Stimulated activated CD4-positive, alpha-beta T cell treated with anti-CD3 and anti-CD28 coated beads, Interleukin-2, amount 100 ng/mL, for 24 hours (primary cell): ENCODE measurements around the gene IFT88.

Experiments used
- DNase-seq, 2 donors: peaks; one replicate each; pipeline ENCODE4 v3.0.0-alpha.2; 2020

The IFT88 gene

DNA sequence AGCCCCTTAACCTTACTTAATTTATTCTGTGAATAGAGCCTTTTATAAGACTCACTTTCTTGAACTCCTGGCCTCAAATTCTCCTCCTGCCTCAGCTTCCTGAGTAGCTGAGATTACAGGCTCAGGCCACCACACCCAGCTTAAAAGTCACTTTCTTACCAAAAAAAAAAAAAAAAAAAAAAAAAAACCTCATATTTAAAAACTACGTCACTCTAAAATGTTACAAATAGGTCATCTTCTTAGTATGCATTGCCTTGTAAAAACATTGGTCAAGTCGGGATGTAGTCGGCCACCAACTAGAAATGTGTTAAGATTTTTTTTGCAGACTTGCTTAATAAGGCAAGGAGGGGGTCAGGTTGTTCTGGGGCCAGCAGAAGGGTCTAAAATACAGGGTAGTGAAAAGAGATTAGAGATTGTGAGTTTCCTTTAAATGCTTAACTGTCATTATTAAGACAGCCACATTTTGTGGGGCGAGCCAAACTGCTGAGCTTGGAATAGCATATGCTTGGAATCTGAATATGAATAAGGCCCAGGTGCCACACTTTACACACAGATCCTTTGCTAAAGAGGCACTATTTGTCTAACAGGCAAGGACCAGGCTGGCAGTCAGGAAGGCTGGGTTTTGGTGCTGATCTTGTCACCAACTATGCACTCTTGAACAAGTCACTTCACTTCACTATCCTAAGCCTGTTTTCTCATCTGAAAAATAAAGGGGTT, 120.1 kb downstream of the IFT88 start:
- DNase-seq = no peak

DNA sequence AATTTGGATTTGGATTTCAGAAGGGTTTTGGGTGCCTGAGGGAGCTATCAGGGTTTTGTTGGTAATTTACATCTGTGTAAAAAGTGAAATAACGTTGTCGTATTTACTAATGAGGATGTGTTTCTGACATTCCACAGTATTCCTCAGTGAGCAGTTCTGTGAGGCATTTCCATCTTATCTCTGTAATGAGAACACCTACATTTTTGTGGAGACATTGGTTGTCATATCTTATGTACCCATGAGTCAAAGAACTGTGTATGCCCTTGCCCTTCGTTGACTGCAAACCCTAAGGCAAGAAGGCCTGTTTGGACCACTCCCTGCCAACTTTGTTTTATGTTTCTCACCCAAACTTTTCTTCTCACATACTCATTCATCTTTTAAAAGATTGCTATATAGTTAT, 122.3 kb downstream of the IFT88 start:
- no peak for DNase-seq

DNA sequence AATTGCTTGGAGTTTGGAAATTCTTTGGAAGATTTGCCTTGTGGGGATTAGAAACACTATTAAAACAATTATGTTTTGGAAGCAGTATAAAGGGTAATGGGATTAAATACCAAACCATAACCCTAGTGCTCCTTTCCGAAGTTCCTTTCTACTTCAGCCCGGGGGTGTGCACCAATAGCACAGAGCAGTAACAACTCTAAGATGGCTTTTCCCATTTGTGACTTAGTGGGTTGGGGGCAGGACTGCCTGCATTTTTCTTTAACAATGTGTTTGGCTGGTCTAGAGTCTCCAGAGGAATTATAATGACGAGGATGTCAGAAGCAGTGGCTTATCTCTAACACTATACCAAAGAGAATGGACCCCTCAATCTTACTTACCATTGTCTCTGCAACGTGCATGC, 124.7 kb downstream of the IFT88 start:
- no peak for DNase-seq

DNA sequence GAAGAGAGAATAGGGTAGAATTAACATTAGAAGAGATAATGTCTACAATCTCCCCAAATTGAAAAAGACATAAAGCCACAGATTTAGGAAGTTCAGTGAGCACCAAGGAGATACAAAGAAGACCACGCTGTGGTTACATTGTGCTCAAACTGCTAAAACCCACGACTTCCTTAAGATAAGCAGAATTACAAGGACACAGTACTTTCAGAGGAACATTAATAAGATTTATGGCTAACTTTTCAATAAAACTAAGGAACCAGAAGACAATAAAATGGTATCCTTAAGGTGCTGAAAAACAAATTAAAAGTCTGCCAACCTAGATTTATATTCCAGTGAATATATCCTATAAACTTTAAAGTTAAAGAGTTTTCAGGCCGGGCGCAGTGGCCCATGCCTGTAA, 129.1 kb downstream of the IFT88 start:
- no peak for DNase-seq

DNA sequence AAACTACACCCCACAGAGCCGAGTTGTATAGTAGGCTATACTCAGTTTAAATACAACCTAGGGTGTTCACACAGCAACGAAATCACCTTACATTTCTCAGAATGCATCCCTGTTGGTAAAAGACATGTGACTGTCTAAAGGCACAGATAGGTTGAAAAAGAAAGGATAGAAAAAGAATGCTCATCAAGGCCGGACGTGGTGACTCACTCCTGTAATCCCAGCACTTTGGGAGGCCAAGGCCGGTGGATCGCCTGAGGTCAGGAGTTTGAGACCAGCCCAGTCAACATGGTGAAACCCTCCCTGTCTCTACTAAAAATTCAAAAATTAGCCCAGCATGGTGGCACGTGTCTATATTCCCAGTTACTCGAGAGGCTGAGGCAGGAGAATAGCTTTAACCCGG, 132.8 kb downstream of the IFT88 start:
- DNase-seq = no peak

DNA sequence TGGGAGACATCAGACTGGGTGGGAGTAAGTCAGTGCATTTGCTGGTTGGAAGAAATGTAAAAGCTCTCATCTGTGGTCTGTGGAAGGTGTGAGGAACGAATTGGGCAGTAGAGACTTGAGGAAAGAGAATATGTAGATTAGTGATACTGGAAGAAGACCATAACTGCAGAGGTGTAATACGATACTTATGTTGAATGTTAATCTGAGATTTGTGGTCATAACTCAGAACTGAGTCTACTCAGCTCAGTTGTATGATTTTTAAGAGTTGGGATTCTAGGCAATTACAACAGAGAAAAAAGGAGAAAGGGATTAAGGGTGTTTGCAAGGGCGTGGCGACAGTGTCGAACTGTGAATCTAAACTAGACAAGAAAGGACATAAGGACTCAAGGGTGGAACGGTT, 133.3 kb downstream of the IFT88 start:
- DNase-seq = no peak

DNA sequence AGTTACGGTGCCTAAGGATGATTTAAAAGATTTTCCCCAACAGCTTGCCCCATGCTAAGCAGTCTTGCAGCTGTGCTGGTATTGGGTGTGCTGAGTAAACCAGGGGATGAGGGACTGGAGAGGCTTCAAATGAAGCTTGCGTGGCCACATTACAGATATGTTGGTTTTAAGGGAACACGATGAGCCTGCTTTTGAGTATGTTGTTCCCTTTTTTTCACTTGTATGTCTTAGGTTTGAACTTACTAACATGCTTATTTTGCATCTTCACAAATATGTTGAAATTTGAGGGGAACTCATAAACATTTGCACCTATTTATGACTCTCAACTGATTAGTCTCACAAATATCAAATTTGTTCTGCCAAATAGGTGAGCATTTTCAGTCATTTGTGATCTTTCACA, 134.5 kb downstream of the IFT88 start:
- no peak for DNase-seq

DNA sequence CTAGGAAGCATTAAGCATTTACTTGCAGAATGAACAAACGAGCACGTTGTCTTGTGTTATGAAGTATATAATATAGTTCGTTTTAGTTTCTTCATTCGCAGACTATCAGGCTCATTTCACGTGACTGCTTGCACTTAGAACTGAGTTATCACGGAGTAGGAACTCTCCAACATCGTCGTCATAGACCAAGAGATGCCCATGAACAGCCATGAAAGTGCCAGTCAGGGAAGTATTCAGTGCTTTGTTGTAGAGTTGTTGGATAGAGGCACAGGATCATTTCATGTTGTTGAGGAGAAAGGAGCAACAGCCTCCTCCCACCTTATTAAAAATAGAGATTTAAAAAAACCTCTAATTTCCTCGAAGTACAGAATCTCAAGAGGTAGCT, 135.6 kb downstream of the IFT88 start:
- no peak for DNase-seq

DNA sequence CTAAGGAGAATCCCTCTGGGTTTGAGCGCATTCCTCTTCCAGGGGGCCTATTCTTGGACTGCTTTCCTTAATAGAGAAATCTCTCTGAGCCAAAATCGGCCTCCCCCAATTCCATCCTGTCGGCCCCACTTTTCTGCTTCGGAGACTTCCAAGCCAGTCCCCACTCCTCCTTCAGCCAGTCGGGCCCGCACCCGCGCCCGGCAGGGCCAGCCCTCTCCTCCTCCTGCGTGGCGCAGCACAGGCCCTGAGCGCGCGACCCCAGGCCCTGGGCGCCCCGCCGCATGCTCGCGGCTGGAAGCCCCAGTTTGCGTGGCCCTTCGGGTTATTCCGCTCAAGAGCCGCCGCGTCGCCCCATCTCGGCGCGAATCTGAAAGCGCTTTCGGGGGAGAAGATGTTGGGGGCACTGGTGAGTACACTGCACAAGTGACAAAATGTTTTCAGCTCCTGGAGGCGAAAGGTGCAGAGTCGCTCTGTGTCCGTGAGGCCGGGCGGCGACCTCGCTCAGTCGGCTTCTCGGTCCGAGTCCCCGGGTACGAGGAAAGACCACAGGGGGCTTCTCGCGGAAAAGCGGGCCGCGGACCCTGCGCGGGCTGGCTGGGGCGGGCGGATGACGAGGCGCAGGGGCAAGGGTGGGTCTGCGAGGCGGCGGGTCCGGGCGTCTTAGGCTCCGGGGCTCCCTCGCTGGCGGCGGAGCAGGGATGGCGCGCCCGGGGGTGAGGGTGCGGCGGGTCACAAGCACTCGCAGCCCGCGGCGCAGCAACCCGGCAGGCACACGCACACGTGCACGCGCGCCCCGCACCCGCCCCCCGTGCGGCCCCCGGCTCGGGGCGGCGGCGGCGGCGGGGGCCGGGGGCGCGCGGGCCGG, 136.2 kb downstream of the IFT88 start, which contains the start of gene IL17D:
IL17D (plus strand) TSS at position 785 of the 865 bp plus-strand sequence. CDS start 303 bp downstream, outside the sequence.
- peak; percentile 38 to 49 for DNase-seq

DNA sequence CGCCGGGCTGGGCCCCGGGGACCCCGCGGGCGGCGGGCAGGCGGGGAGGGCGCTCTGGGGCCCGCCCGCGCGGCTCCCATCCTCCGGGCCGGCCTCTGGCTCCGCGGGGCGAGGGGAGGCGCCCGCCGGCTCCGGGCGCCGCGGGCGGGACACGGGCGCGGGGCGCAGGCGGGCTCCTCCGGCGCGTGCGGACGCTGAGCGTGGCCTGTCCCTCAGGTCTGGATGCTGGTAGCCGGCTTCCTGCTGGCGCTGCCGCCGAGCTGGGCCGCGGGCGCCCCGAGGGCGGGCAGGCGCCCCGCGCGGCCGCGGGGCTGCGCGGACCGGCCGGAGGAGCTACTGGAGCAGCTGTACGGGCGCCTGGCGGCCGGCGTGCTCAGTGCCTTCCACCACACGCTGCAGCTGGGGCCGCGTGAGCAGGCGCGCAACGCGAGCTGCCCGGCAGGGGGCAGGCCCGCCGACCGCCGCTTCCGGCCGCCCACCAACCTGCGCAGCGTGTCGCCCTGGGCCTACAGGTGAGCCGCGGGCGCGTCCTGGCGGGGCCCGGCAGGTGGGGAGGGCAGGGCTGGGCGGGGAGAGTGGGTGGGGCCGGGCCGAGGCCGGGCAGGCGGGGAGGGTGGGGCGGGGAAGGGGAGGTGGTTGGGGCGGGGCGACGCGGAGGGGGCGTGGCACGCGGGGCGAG, 137.0 kb downstream of the IFT88 start:
- DNase-seq = peak; percentile 74

DNA sequence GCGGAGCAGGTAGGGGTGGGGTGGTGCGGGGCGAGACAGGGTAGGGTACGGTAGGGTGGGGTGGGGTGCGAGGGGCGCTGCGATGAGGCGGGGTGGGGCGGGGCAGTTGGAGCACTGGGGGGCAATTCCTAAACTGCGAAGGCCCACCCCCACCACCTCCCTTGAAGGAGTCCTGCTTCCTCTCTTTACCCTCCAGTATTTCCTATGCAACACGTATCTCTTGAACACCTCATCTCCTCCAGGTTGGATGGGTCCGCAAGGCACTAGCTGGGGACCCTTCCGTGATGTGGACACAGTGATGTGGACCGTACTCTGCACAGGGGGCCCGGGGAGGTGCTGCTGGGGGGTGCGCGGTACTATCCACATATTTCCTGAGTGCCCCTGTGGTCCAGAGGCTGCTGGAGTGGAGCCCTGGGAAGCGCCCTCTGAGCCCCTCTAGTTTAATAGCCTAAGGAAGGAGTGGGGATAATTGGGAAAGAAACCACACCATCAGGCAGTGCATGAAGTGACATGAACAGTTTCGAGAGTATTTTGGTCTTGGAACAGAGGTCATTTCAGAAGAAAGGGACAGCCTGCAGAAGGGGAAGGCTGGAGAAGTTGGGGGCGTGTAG, 137.6 kb downstream of the IFT88 start:
- no peak for DNase-seq

DNA sequence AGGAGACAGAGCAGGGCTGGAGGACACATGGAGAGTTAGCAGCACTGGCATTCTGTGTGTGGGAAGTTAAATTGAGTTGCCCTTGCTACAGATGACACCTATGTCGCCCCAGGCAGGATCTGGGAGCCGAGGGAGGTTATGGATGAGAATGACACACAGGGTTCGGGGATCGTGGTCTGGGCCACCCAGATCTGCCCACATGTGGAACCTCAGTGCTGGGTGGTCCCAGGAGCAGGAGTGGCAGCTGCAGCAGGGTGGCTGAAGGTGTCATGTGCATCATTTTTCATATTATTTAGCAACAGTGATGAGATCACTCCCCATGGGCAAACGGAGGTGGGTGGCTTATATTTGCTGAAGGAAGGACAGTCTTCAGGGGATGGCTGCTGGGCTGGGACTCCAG, 139.7 kb downstream of the IFT88 start:
- no peak for DNase-seq

DNA sequence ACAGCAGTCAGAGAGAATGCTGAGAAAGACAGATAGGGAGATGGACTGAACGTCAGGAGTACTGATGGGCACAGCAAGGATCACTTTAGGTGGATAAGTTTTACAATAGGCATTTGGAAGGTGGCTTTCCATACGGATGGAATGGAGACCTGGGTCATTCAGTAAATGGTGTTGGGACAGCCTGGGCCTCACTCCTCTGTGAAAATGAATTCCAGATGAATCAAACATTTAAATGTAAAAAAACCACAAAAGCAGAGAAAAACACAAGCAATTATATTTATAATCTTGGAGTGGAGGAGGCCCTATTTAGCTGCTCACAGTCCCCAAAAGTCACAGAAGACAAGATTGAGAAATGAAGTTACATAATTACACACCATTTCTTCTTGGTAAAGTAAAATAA, 141.3 kb downstream of the IFT88 start:
- DNase-seq = no peak

DNA sequence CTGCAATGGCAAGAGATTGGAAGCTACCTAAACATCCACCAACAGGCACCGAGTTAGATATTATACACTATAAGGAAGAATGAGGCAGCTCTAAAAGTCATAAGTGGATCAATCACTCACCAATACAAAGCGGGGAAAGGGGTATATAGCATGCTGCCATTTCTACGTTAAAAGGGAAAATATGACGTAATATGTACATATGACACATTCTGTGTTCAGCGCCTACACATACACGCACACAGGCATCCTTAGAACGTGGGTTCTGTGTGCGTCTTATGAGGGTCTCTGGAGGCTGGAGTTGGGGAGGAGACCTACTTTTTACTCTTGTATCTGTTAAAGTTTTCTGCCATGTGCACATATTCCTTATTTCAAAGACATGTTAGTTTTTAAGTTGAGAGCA, 142.4 kb downstream of the IFT88 start:
- DNase-seq = no peak

DNA sequence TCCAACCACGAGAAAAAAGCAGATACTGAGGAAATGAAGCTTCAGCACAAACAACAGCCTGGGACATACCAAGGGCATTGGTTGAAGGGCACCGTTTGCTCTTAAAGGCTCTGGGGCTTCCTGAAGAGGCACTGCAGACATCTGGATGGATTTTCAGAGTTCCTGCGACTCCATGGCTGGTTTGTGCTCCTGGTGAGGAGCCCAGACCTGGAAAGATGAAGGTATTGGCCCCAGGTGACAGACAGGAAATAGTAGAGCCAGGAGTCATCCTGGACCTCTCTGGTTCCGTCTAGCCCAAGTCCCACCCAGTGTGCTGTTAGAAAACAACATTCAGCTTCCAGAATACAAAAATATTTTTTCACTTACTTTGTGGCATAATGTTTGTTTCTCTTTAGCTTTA, 142.8 kb downstream of the IFT88 start:
- DNase-seq = no peak

DNA sequence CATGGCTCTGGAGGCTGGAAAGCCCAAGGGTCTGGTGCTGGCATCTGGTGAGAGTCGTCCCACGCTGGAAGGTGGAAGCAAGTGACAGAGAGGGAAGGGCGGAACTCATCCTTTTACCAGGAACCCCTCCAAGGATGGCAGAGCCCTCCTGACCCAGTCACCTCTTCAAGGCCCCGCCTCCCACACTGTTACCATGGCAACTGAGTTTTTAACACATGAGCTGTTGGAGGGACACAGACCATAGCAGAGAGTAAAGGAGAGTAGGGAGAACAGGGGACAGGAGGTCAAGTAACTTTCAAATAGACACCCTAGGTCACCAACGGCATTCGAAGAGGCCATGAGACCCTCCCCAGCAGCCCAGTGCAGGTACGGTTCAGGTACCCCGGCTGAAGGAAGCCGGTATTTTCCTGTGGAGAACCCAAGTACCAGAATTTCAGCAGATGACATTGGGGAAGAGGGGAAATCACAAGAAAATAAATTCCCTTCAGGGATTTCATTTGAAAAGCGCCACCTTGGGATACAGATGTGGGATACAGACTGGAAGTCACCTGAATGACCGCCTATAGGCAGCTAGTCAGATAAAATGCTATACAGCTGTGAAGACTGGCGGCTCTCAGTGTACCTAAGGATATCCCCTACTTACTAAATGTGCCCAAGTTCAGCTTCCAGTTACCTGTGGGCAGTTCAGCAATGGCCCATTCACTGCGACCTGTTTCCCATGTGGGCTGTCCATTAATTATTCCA, 144.5 kb downstream of the IFT88 start:
- no peak for DNase-seq

DNA sequence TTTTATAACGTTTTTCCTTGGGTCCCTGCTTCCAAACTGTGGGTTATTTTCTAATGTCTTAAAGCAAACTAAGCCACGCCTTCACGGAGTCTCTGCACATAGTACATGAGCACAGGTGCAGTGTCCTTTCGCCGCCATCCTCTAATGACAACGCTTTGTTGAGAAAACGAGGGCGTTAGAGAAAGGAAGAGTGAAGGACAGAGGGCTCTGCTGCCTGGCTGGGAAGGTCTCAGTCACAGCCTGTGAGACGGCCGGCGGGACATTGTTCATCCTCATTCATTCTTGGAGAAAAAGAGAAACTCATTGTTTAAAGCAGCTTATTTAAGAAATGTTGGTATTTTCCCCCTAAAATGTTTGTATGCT, 146.0 kb downstream of the IFT88 start:
- DNase-seq = no peak

DNA sequence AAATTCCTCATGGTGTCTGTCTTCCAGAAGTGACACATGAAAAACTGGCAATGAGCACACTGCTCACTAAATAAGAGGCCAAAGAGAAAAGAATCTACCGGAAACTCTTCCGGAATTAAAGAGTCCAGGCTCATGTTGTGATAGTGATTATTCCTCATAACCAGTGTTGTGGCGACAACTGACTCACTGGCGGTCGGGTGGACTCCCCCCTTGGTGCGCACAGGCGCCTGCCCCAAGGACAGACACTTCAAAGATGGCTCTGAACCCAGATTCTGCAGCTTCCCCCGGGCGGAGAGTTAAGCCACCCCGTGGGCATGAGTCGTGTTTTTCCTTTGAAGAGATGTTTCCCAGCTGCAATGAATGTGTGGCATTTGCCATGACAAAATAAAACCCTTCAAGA, 146.8 kb downstream of the IFT88 start:
- no peak for DNase-seq

DNA sequence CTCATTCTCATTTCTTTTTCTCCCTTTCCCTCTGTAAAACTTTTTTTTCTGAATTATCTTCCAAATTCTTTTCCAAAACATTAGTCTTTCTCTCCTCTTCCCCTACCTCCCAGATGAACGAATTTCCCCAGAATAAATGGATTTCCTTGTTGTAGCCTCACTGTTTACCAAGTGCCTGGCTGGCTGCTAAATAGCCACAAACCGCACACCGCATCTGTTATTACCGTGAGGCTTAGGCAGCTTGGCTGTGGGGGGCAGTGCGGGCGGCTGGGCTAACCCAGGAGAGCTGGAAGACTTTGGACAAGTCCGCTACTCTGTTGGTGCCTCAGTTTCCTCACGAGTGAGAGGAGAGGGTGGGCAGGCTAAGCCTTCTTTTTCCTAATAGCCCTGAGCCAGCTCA, 147.2 kb downstream of the IFT88 start:
- DNase-seq = no peak

DNA sequence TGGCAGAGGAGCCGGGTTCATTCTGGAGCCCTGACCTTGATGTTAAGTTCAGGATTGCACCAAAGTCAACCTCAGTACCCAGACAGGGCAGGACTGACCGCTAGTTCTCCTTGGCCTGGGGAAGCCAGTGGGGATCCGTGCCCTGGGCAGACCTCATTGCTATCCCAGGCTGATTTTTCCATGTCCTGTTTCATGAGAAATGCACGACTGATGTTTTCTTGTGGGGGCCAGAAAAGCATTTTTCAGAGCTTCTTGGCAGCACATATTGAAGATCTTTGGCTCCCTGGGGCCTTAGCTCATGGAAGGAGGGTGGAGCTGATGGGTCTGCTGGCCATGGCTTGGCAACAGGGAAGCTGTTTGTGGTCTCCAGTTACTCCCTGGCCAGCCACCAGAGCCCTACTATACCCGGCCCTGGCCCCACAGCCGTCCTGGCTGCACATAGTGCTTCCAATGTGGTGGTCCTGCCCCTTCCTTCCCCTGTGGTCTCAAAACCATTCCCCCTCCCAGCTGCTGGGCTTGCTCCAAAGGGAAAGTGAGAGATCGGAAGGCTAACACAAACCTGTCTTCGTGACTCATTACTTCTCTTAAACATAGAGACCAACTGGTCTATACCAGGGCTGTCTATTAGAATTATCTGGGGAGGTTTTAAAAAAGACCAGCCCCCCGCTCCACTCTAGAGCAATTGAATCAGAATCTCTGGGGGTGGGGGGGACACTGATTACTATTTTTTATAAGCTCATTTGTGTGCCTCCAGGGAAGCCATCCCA, 147.8 kb downstream of the IFT88 start:
- DNase-seq = no peak

DNA sequence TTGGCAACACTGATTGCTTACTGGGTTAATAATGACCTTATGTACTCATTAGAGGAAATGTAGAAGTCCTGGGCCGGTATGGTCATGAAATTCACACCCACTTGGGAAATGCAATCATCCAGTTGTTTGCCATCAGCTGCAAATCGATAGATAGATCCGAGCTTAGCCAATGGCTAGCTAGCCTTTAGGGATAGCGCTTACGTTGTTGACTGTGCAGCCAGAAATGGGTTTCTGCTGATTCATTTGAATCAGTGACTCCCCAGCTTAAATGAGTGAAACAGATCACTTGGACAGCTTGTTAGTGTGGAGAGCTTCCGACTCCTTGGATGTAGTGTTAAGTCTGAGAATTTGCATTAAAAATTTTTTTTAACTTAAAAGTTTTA, 148.4 kb downstream of the IFT88 start:
- DNase-seq = no peak

DNA sequence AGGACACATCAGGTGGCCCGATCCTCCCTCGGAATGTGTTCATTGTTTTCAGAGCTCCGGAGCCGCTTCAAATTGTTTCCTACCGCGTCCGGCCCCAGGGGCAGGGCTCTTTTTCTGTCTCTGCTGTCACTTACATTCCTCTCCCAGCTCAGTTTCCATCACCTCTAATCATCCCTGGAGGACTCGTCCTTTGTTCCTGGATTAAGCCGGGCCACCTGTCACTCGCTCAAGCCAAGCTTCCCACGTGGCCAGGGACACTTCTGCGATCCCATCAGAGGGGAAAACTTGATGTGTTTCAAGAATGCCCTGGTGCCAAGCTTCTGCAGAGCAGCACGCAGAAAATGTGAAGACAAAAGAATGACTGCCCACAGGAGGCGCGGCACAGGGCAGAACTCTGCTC, 150.0 kb downstream of the IFT88 start:
- DNase-seq = no peak
